ENCODE measurements around the gene GSK3B.

- TF ChIP-seq CTCF (IDR thresholded peaks at IDR 0.05; ENCODE audit: low read length) (no peak), EZH2phosphoT487 (IDR thresholded peaks at IDR 0.05; ENCODE audit: low read length) (no peak), EZH2 (optimal IDR thresholded peaks at IDR 0.05; ENCODE audit: low read depth, low read length) (no peak)
Measured at GRCh38 chr3:119831941-119832371, 262.3 kb downstream of the GSK3B start.
